SK-N-SH (cell line): ENCODE data around the gene PEX11A. TPM values are rescaled to one million over a fixed set of nuclear protein-coding genes. Genes with fewer than 3 reads are reported as not detected.

Experiments
- CTCF ChIA-PET: fragments of 300-600, 350-600 bp; formaldehyde crosslinking; extraction: SDS; loops from one replicate; lab custom pipeline; 2021; lab: Yijun Ruan, JAX
- POLR2A ChIA-PET: fragments of 350-600 bp; sonication (Branson Sonifier 250); formaldehyde crosslinking; extraction: SDS; loops from one replicate; lab custom pipeline; 2020; ENCODE audit warnings: antibody characterized with exemption, inconsistent platforms; lab: Yijun Ruan, JAX
- DNase-seq: peaks from one replicate; pipeline ENCODE4 v3.0.0; 2012
- H2AFZ ChIP-seq: fragments of 200-600 bp; sonication (generic); 2 replicates; pipeline ENCODE4 v1.8.1; 2016; ENCODE audit warnings: antibody characterized with exemption, mild to moderate bottlenecking, low read depth
- H3F3A ChIP-seq: fragments of 200-600 bp; sonication (generic); replicated peaks from 2 replicates; pipeline ENCODE3; 2016; ENCODE audit warnings: antibody characterized with exemption, mild to moderate bottlenecking; ENCODE audit not compliant: insufficient read depth
- H3K27ac ChIP-seq, 2 experiments: fragments of 200-500 bp in 1 of 2; fragments of 200-600 bp in 1 of 2; sonication (Bioruptor generic) in 1 of 2; sonication (generic), shearing (Covaris generic) in 1 of 2; 2 replicates each; pipeline versions ENCODE4 v1.5.1 to v1.6.1; 2014 to 2016; ENCODE audit warnings: low read depth in 2 of 2, inconsistent platforms in 1 of 2, low read length in 1 of 2, mild to moderate bottlenecking in 1 of 2, mixed read lengths in 1 of 2
- H3K27me3 ChIP-seq: fragments of 200-600 bp; sonication (generic), shearing (Covaris generic); 2 replicates; pipeline ENCODE4 v1.6.1; 2016; ENCODE audit warnings: mixed run types; ENCODE audit not compliant: insufficient read depth
- H3K36me3 ChIP-seq, 2 experiments: fragments of 200-500 bp in 1 of 2; fragments of 200-600 bp in 1 of 2; sonication (Bioruptor generic) in 1 of 2; sonication (generic) in 1 of 2; replicated peaks in 1 of 2; 2 replicates each; pipeline versions ENCODE3 to v1.5.1; 2014 to 2016; ENCODE audit warnings: low read length in 1 of 2, mild to moderate bottlenecking in 1 of 2; ENCODE audit not compliant: insufficient read depth in 2 of 2, control insufficient read depth in 1 of 2
- H3K4me1 ChIP-seq, 2 experiments: fragments of 200-500 bp in 1 of 2; fragments of 200-600 bp in 1 of 2; sonication (Bioruptor generic) in 1 of 2; sonication (generic), shearing (Covaris generic) in 1 of 2; 2 replicates each; pipeline versions ENCODE4 v1.5.1 to v1.6.1; 2014 to 2016; ENCODE audit warnings: low read depth in 1 of 2, low read length in 1 of 2, mixed run types in 1 of 2; ENCODE audit not compliant: insufficient read depth in 2 of 2, control insufficient read depth in 1 of 2
- H3K4me2 ChIP-seq: fragments of 200-600 bp; sonication (generic), shearing (Covaris generic); 2 replicates; pipeline ENCODE4 v1.6.1; 2017; ENCODE audit warnings: mixed run types
- H3K4me3 ChIP-seq, 2 experiments: fragments of 200-500 bp in 1 of 2; fragments of 200-600 bp in 1 of 2; sonication (Bioruptor generic) in 1 of 2; sonication (generic), shearing (Covaris generic) in 1 of 2; 2 replicates each; pipeline versions ENCODE4 v1.5.1 to v1.8.1; 2014 to 2016; ENCODE audit warnings: low read depth in 2 of 2, inconsistent platforms in 1 of 2, low read length in 1 of 2, mild to moderate bottlenecking in 1 of 2, mixed read lengths in 1 of 2, moderate library complexity in 1 of 2
- H3K79me2 ChIP-seq: fragments of 200-600 bp; sonication (generic); 2 replicates; pipeline ENCODE4 v1.8.1; 2017; ENCODE audit warnings: mild to moderate bottlenecking; ENCODE audit not compliant: insufficient read depth
- H3K9ac ChIP-seq: fragments of 200-600 bp; sonication (generic); 2 replicates; pipeline ENCODE4 v1.6.1; 2017; ENCODE audit warnings: mixed run types
- H3K9me2 ChIP-seq: fragments of 200-600 bp; sonication (generic); 2 replicates; pipeline ENCODE4 v1.6.1; 2017; ENCODE audit warnings: mixed run types
- H3K9me3 ChIP-seq: fragments of 200-600 bp; sonication (generic); 2 replicates; pipeline ENCODE4 v1.6.1; 2017; ENCODE audit warnings: mixed run types, mild to moderate bottlenecking, moderate library complexity
- H4K20me1 ChIP-seq: fragments of 200-600 bp; sonication (generic); 2 replicates; pipeline ENCODE4 v1.6.1; 2017; ENCODE audit warnings: mild to moderate bottlenecking, mixed run types; ENCODE audit not compliant: insufficient read depth
- CHD2 ChIP-seq: fragments of 150-350 bp; IDR thresholded peaks from 2 replicates; pipeline ENCODE4 v1.6.1; 2018; ENCODE audit warnings: low read length; ENCODE audit not compliant: partially characterized antibody
- EP300 ChIP-seq, 2 experiments: IDR thresholded peaks; 2 replicates each; pipeline versions ENCODE4 v1.4.0 to v1.6.1; 2012; ENCODE audit warnings: borderline replicate concordance in 1 of 2, low read depth in 1 of 2, low read length in 1 of 2
- FOSL2 ChIP-seq: IDR thresholded peaks from 2 replicates; pipeline ENCODE4 v1.4.0; 2012; ENCODE audit warnings: low read depth, mild to moderate bottlenecking, moderate library complexity, borderline replicate concordance
- FOXM1 ChIP-seq: IDR thresholded peaks from 2 replicates; pipeline ENCODE4 v1.4.0; 2012; ENCODE audit warnings: low read depth, mild to moderate bottlenecking
- GATA2 ChIP-seq: sonication (generic); formaldehyde crosslinking; IDR thresholded peaks from 2 replicates; pipeline ENCODE4 v1.5.0; 2020; ENCODE audit warnings: mild to moderate bottlenecking, missing genetic modification reagents
- NFIC ChIP-seq: IDR thresholded peaks from 2 replicates; pipeline ENCODE4 v1.4.0; 2012; ENCODE audit warnings: borderline replicate concordance
- NRF1 ChIP-seq: IDR thresholded peaks from 2 replicates; pipeline ENCODE4 v1.6.1; 2012; ENCODE audit warnings: low read depth, mild to moderate bottlenecking, low read length
- POLR2AphosphoS5 ChIP-seq: IDR thresholded peaks from 2 replicates; pipeline ENCODE4 v1.6.1; 2012; ENCODE audit warnings: low read depth, low read length
- RCOR1 ChIP-seq: fragments of 150-350 bp; IDR thresholded peaks from 2 replicates; pipeline ENCODE4 v1.6.1; 2017; ENCODE audit warnings: antibody characterized with exemption, low read length
- RFX5 ChIP-seq: IDR thresholded peaks from 2 replicates; pipeline ENCODE4 v1.6.1; 2012; ENCODE audit warnings: mild to moderate bottlenecking, improper control_type of control experiment, low read length
- SMC3 ChIP-seq: IDR thresholded peaks from 2 replicates; pipeline ENCODE4 v1.6.1; 2012; ENCODE audit warnings: low read depth, low read length, improper control_type of control experiment
- TAF1 ChIP-seq: IDR thresholded peaks from 2 replicates; pipeline ENCODE4 v1.6.1; 2012; ENCODE audit warnings: low read depth, mild to moderate bottlenecking, low read length, moderate library complexity, borderline replicate concordance
- TCF12 ChIP-seq: IDR thresholded peaks from 2 replicates; pipeline ENCODE4 v1.4.0; 2012
- TEAD4 ChIP-seq: IDR thresholded peaks from 2 replicates; pipeline ENCODE4 v1.4.0; 2012; ENCODE audit warnings: mild to moderate bottlenecking, borderline replicate concordance; ENCODE audit not compliant: insufficient read depth
- YY1 ChIP-seq: IDR thresholded peaks from 2 replicates; pipeline ENCODE4 v1.4.0; 2012; ENCODE audit warnings: low read depth, mild to moderate bottlenecking
- WGBS: methylation state at CpG from one replicate; pipeline ENCODE4 v1.1.6; 2017; ENCODE audit warnings: low lambda C conversion rate; 5-methylcytosine and 5-hydroxymethylcytosine counted together
- polyA plus RNA-seq, 3 experiments: library from polyadenylated mRNA; depleted of rRNA; stranded (reverse); fragments of >200 nt; gene quantifications; 2 replicates each; pipeline ENCODE4 v1.2.3, GENCODE V29; 2012
- TF ChIP-seq, protein P1 (sequence below): fragments of 150-350 bp; IDR thresholded peaks from 2 replicates; pipeline ENCODE4 v1.6.1; 2016; ENCODE audit warnings: mild to moderate bottlenecking, low read depth, low read length
- TF ChIP-seq, protein P2 (sequence below): IDR thresholded peaks from 2 replicates; pipeline ENCODE4; 2012
- TF ChIP-seq, protein P3 (sequence below): IDR thresholded peaks from 2 replicates; pipeline ENCODE4 v1.4.0; 2012; ENCODE audit warnings: low read depth, borderline replicate concordance
- TF ChIP-seq, protein P4 (sequence below): fragments of 200-600 bp; sonication (generic); IDR thresholded peaks from 2 replicates; pipeline ENCODE4 v1.6.1; 2017; ENCODE audit warnings: antibody characterized with exemption, mild to moderate bottlenecking, moderate library complexity
- TF ChIP-seq, protein P5 (sequence below): fragments of 150-350 bp; IDR thresholded peaks from 2 replicates; pipeline ENCODE4 v1.6.1; 2017; ENCODE audit warnings: antibody characterized with exemption, low read length, low read depth, borderline replicate concordance

Gene PEX11A
- polyA plus RNA-seq, 1 of the 3 experiments (the other 2 are of a cell fraction) = 6.1 TPM

DNA sequence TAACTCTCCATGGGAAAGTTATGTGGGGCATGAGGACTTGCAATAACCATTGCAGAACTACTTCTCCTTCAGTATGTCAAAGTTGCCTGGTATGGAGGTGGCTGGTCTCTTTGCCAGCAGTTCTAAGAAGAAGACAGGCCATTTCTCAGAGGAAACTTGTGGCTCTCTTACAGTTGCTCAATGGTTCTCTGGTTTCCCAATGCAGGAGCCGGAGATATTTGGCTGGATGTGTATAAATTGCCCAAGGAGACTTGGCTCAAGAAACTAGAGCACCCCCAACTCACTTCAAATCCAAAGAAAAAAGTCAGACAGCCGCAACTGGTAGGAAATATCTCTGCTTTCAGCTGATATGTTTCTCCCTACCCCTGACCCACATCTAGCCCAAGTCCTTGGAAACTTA lies 24.2 kb upstream of the PEX11A start:
- H3K4me1 ChIP-seq = no peaks in the 10 kb centered on the region
- no peak for TF ChIP-seq TEAD4
- no peak for TF ChIP-seq NFIC
- TF ChIP-seq RCOR1 = no peak
- TF ChIP-seq, protein P1, sequence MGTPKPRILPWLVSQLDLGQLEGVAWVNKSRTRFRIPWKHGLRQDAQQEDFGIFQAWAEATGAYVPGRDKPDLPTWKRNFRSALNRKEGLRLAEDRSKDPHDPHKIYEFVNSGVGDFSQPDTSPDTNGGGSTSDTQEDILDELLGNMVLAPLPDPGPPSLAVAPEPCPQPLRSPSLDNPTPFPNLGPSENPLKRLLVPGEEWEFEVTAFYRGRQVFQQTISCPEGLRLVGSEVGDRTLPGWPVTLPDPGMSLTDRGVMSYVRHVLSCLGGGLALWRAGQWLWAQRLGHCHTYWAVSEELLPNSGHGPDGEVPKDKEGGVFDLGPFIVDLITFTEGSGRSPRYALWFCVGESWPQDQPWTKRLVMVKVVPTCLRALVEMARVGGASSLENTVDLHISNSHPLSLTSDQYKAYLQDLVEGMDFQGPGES = no peak
- TF ChIP-seq, protein P2, sequence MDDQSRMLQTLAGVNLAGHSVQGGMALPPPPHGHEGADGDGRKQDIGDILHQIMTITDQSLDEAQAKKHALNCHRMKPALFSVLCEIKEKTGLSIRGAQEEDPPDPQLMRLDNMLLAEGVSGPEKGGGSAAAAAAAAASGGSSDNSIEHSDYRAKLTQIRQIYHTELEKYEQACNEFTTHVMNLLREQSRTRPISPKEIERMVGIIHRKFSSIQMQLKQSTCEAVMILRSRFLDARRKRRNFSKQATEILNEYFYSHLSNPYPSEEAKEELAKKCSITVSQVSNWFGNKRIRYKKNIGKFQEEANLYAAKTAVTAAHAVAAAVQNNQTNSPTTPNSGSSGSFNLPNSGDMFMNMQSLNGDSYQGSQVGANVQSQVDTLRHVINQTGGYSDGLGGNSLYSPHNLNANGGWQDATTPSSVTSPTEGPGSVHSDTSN = no peak
- TF ChIP-seq SMC3 = no peak
- TF ChIP-seq POLR2AphosphoS5 = no peak
- no peak for TF ChIP-seq GATA2 (CRISPR knock-in tag)
- TF ChIP-seq RFX5 = no peak
- no peak for TF ChIP-seq FOSL2
- TF ChIP-seq, protein P3, sequence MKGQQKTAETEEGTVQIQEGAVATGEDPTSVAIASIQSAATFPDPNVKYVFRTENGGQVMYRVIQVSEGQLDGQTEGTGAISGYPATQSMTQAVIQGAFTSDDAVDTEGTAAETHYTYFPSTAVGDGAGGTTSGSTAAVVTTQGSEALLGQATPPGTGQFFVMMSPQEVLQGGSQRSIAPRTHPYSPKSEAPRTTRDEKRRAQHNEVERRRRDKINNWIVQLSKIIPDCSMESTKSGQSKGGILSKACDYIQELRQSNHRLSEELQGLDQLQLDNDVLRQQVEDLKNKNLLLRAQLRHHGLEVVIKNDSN = no peak
- TF ChIP-seq EP300 (IDR thresholded peaks at IDR 0.05; ENCODE audit: borderline replicate concordance in 1 of 2, low read depth in 1 of 2, low read length in 1 of 2) = no peak
- TF ChIP-seq CHD2 = no peak
- TF ChIP-seq NRF1 = no peak
- no peak for TF ChIP-seq YY1
- TF ChIP-seq TCF12 = no peak
- H3K27ac ChIP-seq = no peak overlapping the region
- no peaks in the 10 kb centered on the region for H3K36me3 ChIP-seq
- H3K79me2 ChIP-seq = no peaks in the 10 kb centered on the region
- 78% methylated on average over 2 of the region's 2 CpGs for WGBS
- no peak overlapping the region for H3K4me3 ChIP-seq
- H3F3A ChIP-seq = no peaks in the 10 kb centered on the region
- no peak for DNase-seq
- peaks cover 7% of the 10 kb centered on the region; the same call in 1 of the 2 replicates for H3K27me3 ChIP-seq
- no peak overlapping the region for H3K4me2 ChIP-seq
- ChIA-PET CTCF (no interaction called here), POLR2A (no interaction called here)
- no peak overlapping the region for H3K9ac ChIP-seq
- H3K9me3 ChIP-seq = no peaks in the 10 kb centered on the region
- H3K9me2 ChIP-seq = 0 out of 2 replicates have a peak, but pooled peaks cover 4% of the 10 kb centered on the region
- no peaks in the 10 kb centered on the region for H4K20me1 ChIP-seq
- H2AFZ ChIP-seq = no peak overlapping the region

DNA sequence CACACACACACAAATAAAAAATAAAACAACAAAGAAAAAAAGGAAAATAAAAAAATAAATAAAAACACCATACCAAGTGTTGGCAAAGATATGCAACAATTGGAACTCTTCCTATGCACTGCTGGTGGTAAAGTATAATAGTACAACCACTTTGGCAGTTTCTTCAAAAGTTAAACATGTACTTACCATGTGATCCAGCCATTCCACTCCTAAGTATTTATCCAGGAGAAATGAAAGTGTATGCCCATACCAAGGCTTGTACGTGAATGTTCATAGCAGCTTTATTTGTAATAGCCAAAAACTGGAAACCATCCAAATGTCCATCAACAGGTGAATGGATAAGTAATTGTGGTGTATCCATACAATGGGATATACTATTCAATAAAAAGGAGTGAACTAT lies 17.0 kb upstream of the PEX11A start:
- no peak overlapping the region for H3K4me2 ChIP-seq
- 50% methylated on average over 1 of the region's 1 CpG for WGBS
- no peak for DNase-seq
- H3K79me2 ChIP-seq = no peaks in the 10 kb centered on the region
- ChIA-PET CTCF (no interaction called here), POLR2A (no interaction called here)
- H3K36me3 ChIP-seq = no peaks in the 10 kb centered on the region
- no peak overlapping the region for H3K27ac ChIP-seq
- H3K9me3 ChIP-seq = no peaks in the 10 kb centered on the region
- no peak overlapping the region for H3K9ac ChIP-seq
- peaks cover 0 to 6% of the 10 kb centered on the region in 2 experiments; a peak in 1 of 4 replicates for H3K4me1 ChIP-seq
- H3K4me3 ChIP-seq = no peak overlapping the region
- no peaks in the 10 kb centered on the region for H4K20me1 ChIP-seq
- H3K27me3 ChIP-seq = peaks cover 5% of the 10 kb centered on the region; the same call in 1 of the 2 replicates
- H2AFZ ChIP-seq = no peak overlapping the region
- no peaks in the 10 kb centered on the region for H3K9me2 ChIP-seq
- no peaks in the 10 kb centered on the region for H3F3A ChIP-seq
- TF ChIP-seq POLR2AphosphoS5 (no peak), FOXM1 (no peak), TAF1 (no peak), TEAD4 (no peak), RCOR1 (no peak)
- TF ChIP-seq, protein P4, sequence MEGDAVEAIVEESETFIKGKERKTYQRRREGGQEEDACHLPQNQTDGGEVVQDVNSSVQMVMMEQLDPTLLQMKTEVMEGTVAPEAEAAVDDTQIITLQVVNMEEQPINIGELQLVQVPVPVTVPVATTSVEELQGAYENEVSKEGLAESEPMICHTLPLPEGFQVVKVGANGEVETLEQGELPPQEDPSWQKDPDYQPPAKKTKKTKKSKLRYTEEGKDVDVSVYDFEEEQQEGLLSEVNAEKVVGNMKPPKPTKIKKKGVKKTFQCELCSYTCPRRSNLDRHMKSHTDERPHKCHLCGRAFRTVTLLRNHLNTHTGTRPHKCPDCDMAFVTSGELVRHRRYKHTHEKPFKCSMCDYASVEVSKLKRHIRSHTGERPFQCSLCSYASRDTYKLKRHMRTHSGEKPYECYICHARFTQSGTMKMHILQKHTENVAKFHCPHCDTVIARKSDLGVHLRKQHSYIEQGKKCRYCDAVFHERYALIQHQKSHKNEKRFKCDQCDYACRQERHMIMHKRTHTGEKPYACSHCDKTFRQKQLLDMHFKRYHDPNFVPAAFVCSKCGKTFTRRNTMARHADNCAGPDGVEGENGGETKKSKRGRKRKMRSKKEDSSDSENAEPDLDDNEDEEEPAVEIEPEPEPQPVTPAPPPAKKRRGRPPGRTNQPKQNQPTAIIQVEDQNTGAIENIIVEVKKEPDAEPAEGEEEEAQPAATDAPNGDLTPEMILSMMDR = no peak
- TF ChIP-seq, protein P5, sequence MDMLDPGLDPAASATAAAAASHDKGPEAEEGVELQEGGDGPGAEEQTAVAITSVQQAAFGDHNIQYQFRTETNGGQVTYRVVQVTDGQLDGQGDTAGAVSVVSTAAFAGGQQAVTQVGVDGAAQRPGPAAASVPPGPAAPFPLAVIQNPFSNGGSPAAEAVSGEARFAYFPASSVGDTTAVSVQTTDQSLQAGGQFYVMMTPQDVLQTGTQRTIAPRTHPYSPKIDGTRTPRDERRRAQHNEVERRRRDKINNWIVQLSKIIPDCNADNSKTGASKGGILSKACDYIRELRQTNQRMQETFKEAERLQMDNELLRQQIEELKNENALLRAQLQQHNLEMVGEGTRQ = no peak
